T-helper 1 cell treated with Interleukin-12 subunit alpha and Interleukin-12 subunit beta and Interleukin-4 antibody, amounts not matched to agents 30 μg/mL and 1 μg/mL, for 36 hours (primary cell): ENCODE results near the gene TRMT61B.

ENCODE experiments used
- H3K27ac Mint-ChIP-seq: one replicate; pipeline ENCODE4 v1.8.0; 2021; ENCODE audit warnings: mild to moderate bottlenecking, mixed read lengths
- H3K27me3 Mint-ChIP-seq: one replicate; pipeline ENCODE4 v1.8.0; 2021; ENCODE audit warnings: low read depth, mixed read lengths
- H3K36me3 Mint-ChIP-seq: one replicate; pipeline ENCODE4 v1.8.0; 2021; ENCODE audit warnings: low read depth, mixed read lengths
- H3K4me1 Mint-ChIP-seq: one replicate; pipeline ENCODE4 v1.8.0; 2021; ENCODE audit warnings: low read depth, mixed read lengths
- H3K4me3 Mint-ChIP-seq: one replicate; pipeline ENCODE4 v1.8.0; 2021; ENCODE audit warnings: mild to moderate bottlenecking, moderate library complexity, mixed read lengths
- H3K9me3 Mint-ChIP-seq: one replicate; pipeline ENCODE4 v1.8.0; 2021; ENCODE audit warnings: mixed read lengths

TRMT61B gene

DNA sequence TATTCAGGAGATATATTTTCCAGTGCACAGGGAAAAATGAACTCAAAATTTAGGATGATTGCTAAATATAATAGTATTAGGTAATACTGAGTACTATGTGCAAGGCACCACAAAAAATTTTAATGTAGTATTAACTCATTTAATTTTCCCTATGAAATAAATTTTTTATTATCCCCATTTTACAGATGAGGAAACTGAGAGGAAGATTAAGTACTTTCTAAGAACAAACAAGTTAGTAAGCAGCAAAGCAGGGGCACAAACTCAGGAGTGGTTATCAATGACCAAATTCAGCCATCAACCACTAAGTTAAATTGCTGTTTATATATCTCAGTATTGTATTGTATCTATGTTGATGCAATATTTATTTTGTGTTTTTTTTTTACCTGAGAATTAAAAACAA, 45.2 kb downstream of the TRMT61B start:
- Mint-ChIP-seq H3K27ac (no peak overlapping the region), H3K9me3 (no peaks in the 10 kb centered on the region), H3K36me3 (no peaks in the 10 kb centered on the region), H3K4me3 (no peak overlapping the region), H3K4me1 (peaks cover 2% of the 10 kb centered on the region), H3K27me3 (no peaks in the 10 kb centered on the region)

GRCh38 chr2:28824207-28824606, 45.9 kb downstream of the TRMT61B start:
- Mint-ChIP-seq H3K4me3 (no peak overlapping the region), H3K27ac (no peak overlapping the region), H3K27me3 (no peaks in the 10 kb centered on the region), H3K36me3 (no peaks in the 10 kb centered on the region), H3K9me3 (no peaks in the 10 kb centered on the region), H3K4me1 (peaks cover 2% of the 10 kb centered on the region)

DNA sequence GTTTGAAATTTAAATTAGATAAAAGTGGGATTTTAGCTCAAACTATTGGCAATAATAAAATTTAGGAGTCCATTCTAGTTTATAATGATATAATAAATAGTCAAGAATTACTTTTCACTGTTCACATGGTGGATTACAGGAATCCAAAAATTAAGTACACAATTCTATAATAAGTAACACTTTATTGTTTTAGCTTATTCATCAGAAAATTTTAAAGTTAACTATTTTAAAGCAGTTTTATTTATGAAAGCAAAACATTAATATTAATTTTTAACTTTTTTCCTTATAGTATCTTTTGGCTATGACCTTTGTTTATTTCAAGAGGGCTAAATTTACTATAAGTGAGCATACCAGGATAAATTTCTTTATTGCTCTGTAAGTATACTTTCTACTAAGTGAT, 48.1 kb downstream of the TRMT61B start:
- Mint-ChIP-seq H3K36me3 (no peaks in the 10 kb centered on the region), H3K9me3 (no peaks in the 10 kb centered on the region), H3K4me3 (no peak overlapping the region)

DNA sequence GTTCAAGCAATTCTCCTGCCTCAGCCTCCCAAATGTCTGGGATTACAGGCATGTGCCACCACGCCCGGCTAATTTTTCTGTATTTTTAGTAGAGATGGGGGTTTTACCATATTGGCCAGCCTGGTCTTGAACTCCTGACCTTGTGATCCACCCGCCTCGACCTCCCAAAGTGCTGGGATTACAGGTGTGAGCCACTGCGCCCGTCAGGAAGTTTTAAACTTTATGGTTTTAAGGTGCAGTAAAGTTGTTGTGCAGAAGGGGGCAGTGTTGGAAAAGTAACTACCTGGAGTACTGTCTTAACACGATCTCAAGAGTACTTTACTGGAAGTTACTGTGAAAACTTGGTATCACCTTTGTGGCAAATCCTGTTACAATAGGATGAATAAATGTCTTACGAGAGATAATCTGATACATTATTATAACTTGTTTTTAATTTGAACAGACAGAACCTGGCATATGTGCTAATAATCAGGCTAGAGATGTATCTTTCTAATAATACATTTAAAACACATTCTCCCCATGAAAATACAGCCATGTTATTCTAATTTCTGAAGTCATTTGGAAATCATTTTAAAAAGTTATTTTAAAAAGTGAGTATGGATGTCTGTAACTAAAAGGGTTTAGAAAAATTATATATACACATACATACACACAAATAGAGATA, 48.7 kb downstream of the TRMT61B start:
- H3K4me1 Mint-ChIP-seq: peaks cover 2% of the 10 kb centered on the region
- no peaks in the 10 kb centered on the region for H3K9me3 Mint-ChIP-seq
- no peak overlapping the region for H3K4me3 Mint-ChIP-seq
- H3K36me3 Mint-ChIP-seq: no peaks in the 10 kb centered on the region
- no peaks in the 10 kb centered on the region for H3K27me3 Mint-ChIP-seq
- H3K27ac Mint-ChIP-seq: no peak overlapping the region

More for the DNA sequence above, 48.1 kb downstream of the TRMT61B start:
- Mint-ChIP-seq H3K4me1 (peaks cover 2% of the 10 kb centered on the region), H3K27me3 (no peaks in the 10 kb centered on the region), H3K27ac (no peak overlapping the region)

DNA sequence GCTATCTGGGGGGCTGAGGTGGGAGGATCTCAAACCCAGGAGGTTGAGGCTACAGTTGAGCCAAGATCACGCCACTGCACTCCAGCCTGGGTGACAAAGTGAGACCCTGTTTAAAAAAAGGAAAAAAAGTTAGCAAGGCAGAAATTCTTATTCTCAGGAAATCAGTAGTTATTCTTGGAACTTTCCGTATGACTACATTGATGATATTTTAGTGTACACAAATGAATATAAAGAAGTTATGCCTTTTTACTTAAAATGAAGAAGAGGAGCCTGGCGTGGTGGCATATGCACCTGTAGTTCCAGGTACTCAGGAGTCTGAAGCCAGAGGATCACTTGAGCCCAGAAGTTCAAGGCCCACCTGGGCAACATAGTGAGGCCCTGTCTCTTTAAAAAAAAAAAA, 52.1 kb downstream of the TRMT61B start:
- H3K4me3 Mint-ChIP-seq: no peak overlapping the region
- no peaks in the 10 kb centered on the region for H3K36me3 Mint-ChIP-seq
- H3K27ac Mint-ChIP-seq: no peak overlapping the region
- H3K4me1 Mint-ChIP-seq: peaks cover 2% of the 10 kb centered on the region
- H3K27me3 Mint-ChIP-seq: no peaks in the 10 kb centered on the region
- H3K9me3 Mint-ChIP-seq: no peaks in the 10 kb centered on the region

DNA sequence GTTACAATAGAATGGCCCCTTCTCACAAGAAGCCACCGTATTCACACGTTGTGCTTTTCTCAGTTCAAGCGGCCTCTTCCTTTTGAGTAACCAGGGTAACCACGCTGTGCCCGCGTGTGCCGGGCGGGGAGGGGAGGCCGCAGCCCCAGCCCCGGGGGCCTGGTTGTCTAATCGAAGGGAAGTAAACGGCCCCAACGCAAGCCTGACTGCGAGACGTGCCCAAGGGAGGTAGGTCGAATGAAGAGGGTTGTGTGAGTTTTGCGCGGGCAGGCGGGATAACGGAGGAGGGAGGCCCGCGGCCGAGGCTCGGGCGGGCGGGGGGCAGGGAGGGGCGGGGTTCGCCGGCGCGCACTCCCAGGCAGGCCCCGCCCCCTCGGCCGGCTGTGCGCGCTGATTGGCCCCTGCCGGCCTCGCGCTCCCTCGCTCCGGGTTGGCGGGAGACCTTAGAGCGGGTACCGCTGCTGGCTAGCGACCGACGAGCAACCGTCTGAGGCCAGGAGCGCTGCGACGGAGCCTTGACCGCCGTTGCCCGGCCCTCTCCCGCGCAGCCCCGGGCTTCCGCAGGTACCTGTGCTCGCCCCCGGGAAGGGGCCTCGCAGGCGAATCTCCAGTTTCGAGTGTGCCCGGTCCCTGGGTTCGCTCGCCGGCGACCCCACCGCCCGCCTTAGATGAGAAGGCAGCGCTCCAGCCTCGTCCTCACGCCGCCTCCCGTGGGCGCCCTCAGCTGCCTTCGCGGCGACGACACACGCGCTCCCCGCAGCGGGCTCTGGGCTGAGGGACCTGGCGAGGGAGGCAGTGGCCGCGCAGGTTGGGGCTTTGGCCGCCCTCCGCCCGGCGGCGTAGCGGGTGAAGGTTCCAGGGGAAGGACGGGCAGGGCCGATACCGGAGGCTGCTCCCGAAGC, 59.5 kb downstream of the TRMT61B start, which contains the start of gene SPDYA:
SPDYA (plus strand) TSS at position 451 of the 902 bp plus-strand sequence. CDS start 5,181 bp downstream, outside the sequence.
- Mint-ChIP-seq H3K27ac (peak within 1 kb of the TSS; percentile 67), H3K9me3 (no peaks in the 10 kb centered on the region), H3K4me3 (peak within 1 kb of the TSS; percentile 76), H3K27me3 (peaks cover 9% of the 10 kb centered on the region), H3K4me1 (peaks cover 15% of the 10 kb centered on the region), H3K36me3 (peaks cover 8% of the 10 kb centered on the region)

GRCh38 chr2:28809927-28810326, 60.2 kb downstream of the TRMT61B start:
- Mint-ChIP-seq H3K36me3 (peaks cover 9% of the 10 kb centered on the region), H3K4me3 (peak overlapping the region; percentile 76), H3K4me1 (peaks cover 15% of the 10 kb centered on the region), H3K27me3 (peaks cover 9% of the 10 kb centered on the region), H3K27ac (no peak overlapping the region), H3K9me3 (no peaks in the 10 kb centered on the region)

DNA sequence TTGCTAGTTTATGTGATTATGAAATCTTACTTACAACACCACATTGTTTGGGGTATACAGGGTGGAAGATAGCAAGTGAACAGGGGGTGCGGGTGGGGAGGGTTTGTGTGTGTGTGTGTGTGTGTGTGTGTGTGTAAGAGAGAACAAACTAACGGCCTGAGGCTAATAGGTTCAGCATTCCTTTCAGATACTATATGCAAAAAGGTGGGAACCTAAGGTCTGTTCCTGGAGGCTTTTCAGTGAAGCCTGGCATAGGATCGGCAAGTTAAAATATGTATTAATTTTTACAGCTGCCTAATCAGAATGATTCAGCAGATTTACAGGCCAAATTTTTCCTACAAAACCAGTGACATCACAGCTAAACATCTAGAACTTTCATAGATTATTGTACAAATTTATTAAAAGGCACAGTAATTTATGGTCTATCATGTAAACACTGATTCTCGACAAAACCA, 67.1 kb downstream of the TRMT61B start:
- no peak overlapping the region for H3K27ac Mint-ChIP-seq

DNA sequence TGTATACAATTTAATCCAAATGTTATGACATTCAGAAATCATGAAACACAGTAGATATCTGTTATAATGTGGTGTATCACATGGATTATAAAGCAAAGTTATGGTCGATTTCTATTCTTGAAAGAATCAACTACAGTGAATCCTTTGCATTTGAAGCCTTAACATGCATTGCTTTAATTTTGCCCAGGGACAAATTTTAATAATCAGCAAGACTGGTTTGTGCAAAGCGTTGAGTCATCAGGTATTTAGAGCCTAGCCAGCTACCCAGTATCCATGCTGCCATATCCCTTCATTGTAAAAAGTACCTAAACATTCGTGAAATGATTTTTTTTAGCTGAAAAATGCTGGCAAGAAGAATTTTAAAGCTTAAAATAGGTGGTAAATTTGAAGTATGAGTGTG, 68.4 kb downstream of the TRMT61B start:
- Mint-ChIP-seq H3K27me3 (no peaks in the 10 kb centered on the region), H3K4me3 (no peak overlapping the region), H3K4me1 (peaks cover 7% of the 10 kb centered on the region), H3K9me3 (no peaks in the 10 kb centered on the region), H3K36me3 (peaks cover 35% of the 10 kb centered on the region), H3K27ac (no peak overlapping the region)

More for the DNA sequence above, 67.1 kb downstream of the TRMT61B start:
- Mint-ChIP-seq H3K27me3 (no peaks in the 10 kb centered on the region), H3K4me3 (no peak overlapping the region), H3K4me1 (peaks cover 2% of the 10 kb centered on the region), H3K36me3 (peaks cover 23% of the 10 kb centered on the region), H3K9me3 (no peaks in the 10 kb centered on the region)
